NCI-H460 (cell line): ENCODE data around the gene SDC1. TPM values are rescaled to one million over a fixed set of nuclear protein-coding genes. Genes with fewer than 3 reads are reported as not detected.
"Not testable (repeated sequence)": the region's sequence is repeated elsewhere in the genome, so short reads cannot be mapped to it uniquely, and the experiment has no call there.

Experiments used
- DNase-seq: peaks from one replicate; pipeline ENCODE4 v3.0.0-alpha.2; 2016; ENCODE audit warnings: low read depth; ENCODE audit errors: extremely low read depth
- total RNA-seq: library from RNA; depleted of rRNA; stranded (reverse); fragments of >200 nt; shearing (Covaris generic); gene quantifications from 2 replicates; pipeline ENCODE4 v1.2.3, GENCODE V29; 2014

The SDC1 gene
- total RNA-seq, 1 experiment from 2014 or later, result 27.3 TPM

- DNase-seq, result no peak
Measured at GRCh38 chr2:20199633-20200270, 25.2 kb downstream of the SDC1 start.

- DNase-seq, result no peak
Measured at GRCh38 chr2:20198796-20199632, 25.9 kb downstream of the SDC1 start.

- DNase-seq, result no peak
Measured at GRCh38 chr2:20198001-20198400, 26.9 kb downstream of the SDC1 start.

- DNase-seq, result no peak
Measured at GRCh38 chr2:20197192-20197591, 27.7 kb downstream of the SDC1 start.

- DNase-seq, result no peak
Measured at GRCh38 chr2:20196657-20197161, 28.2 kb downstream of the SDC1 start.

GRCh38 chr2:20196053-20196656 lies 28.8 kb downstream of the SDC1 start:
- no peak for DNase-seq

- DNase-seq, result no peak
Measured at GRCh38 chr2:20195431-20196033, 29.4 kb downstream of the SDC1 start.

GRCh38 chr2:20195016-20195411 lies 29.9 kb downstream of the SDC1 start:
- not testable (repeated sequence) for DNase-seq

- no peak for DNase-seq
Measured at GRCh38 chr2:20194097-20195015, 30.6 kb downstream of the SDC1 start.

- no peak for DNase-seq
Measured at GRCh38 chr2:20193185-20193584, 31.7 kb downstream of the SDC1 start.

- no peak for DNase-seq
Measured at GRCh38 chr2:20192781-20193180, 32.1 kb downstream of the SDC1 start.

- DNase-seq, result no peak
Measured at GRCh38 chr2:20191714-20192569, 33.0 kb downstream of the SDC1 start.

- peak; percentile 51 for DNase-seq
Measured at GRCh38 chr2:20190876-20191713, 33.8 kb downstream of the SDC1 start.

GRCh38 chr2:20190170-20190569 lies 34.8 kb downstream of the SDC1 start:
- no peak for DNase-seq

- no peak for DNase-seq
Measured at GRCh38 chr2:20189299-20189931, 35.5 kb downstream of the SDC1 start.

- DNase-seq, result no peak
Measured at GRCh38 chr2:20188851-20189250, 36.1 kb downstream of the SDC1 start.

GRCh38 chr2:20188201-20188600 lies 36.7 kb downstream of the SDC1 start:
- DNase-seq, result no peak

- no peak for DNase-seq
Measured at GRCh38 chr2:20187331-20187730, 37.6 kb downstream of the SDC1 start.
